Endothelial cell (in vitro differentiated cells): ENCODE results near the gene GSK3B. TPM values are rescaled to one million over a fixed set of nuclear protein-coding genes. Genes with fewer than 3 reads are reported as not detected.
A peak's percentile ranks its signal among the peaks of the same experiment; 100 is the strongest.

Experiments used
- DNase-seq: peaks from one replicate; pipeline ENCODE4 v3.0.0; 2021; ENCODE audit warnings: low spot score
- H3K27ac Mint-ChIP-seq: one replicate; pipeline ENCODE4 v1.8.0; 2021; ENCODE audit warnings: mixed read lengths, inconsistent platforms; ENCODE audit not compliant: unreplicated experiment
- H3K27me3 Mint-ChIP-seq: one replicate; pipeline ENCODE4 v1.8.0; 2021; ENCODE audit warnings: mild to moderate bottlenecking, moderate library complexity, mixed read lengths, inconsistent platforms; ENCODE audit not compliant: unreplicated experiment
- H3K36me3 Mint-ChIP-seq: one replicate; pipeline ENCODE4 v1.8.0; 2021; ENCODE audit warnings: mild to moderate bottlenecking, low read depth, mixed read lengths, inconsistent platforms; ENCODE audit not compliant: unreplicated experiment
- H3K4me1 Mint-ChIP-seq: one replicate; pipeline ENCODE4 v1.8.0; 2021; ENCODE audit warnings: mild to moderate bottlenecking, mixed read lengths, inconsistent platforms; ENCODE audit not compliant: unreplicated experiment
- H3K4me3 Mint-ChIP-seq: one replicate; pipeline ENCODE4 v1.8.0; 2021; ENCODE audit warnings: mild to moderate bottlenecking, mixed read lengths, inconsistent platforms; ENCODE audit not compliant: unreplicated experiment
- H3K9me3 Mint-ChIP-seq: one replicate; pipeline ENCODE4 v1.8.0; 2021; ENCODE audit warnings: mixed read lengths, inconsistent platforms; ENCODE audit not compliant: unreplicated experiment
- total RNA-seq: library from RNA; stranded (reverse); fragmentation: NEBNext Ultra II Directional; extraction: Animal tissue kit (Norgen Biotek cat#: 25700); gene quantifications from one replicate; pipeline ENCODE4 v1.2.1, GENCODE V29; 2021; ENCODE audit not compliant: unreplicated experiment
- TF ChIP-seq, protein P1 (sequence below): fragments of 200-600 bp; sonication (generic); IDR thresholded peaks from one replicate; pipeline ENCODE4 v1.5.0; 2021; ENCODE audit warnings: antibody characterized with exemption; ENCODE audit not compliant: unreplicated experiment

Gene GSK3B
- total RNA-seq, 1 donor from 2014 or later, result 78.6 TPM

- no peak overlapping the region for H3K27ac Mint-ChIP-seq
- DNase-seq, result no peak
- no peaks in the 10 kb centered on the region for H3K27me3 Mint-ChIP-seq
- H3K4me3 Mint-ChIP-seq, result peak overlapping the region; percentile 32
- TF ChIP-seq, protein P1, sequence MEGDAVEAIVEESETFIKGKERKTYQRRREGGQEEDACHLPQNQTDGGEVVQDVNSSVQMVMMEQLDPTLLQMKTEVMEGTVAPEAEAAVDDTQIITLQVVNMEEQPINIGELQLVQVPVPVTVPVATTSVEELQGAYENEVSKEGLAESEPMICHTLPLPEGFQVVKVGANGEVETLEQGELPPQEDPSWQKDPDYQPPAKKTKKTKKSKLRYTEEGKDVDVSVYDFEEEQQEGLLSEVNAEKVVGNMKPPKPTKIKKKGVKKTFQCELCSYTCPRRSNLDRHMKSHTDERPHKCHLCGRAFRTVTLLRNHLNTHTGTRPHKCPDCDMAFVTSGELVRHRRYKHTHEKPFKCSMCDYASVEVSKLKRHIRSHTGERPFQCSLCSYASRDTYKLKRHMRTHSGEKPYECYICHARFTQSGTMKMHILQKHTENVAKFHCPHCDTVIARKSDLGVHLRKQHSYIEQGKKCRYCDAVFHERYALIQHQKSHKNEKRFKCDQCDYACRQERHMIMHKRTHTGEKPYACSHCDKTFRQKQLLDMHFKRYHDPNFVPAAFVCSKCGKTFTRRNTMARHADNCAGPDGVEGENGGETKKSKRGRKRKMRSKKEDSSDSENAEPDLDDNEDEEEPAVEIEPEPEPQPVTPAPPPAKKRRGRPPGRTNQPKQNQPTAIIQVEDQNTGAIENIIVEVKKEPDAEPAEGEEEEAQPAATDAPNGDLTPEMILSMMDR, result no peak
- peaks cover 24% of the 10 kb centered on the region for H3K4me1 Mint-ChIP-seq
- H3K9me3 Mint-ChIP-seq, result no peaks in the 10 kb centered on the region
- H3K36me3 Mint-ChIP-seq, result no peaks in the 10 kb centered on the region
Measured at GRCh38 chr3:120088622-120089021, 5.6 kb downstream of the GSK3B start.

DNA sequence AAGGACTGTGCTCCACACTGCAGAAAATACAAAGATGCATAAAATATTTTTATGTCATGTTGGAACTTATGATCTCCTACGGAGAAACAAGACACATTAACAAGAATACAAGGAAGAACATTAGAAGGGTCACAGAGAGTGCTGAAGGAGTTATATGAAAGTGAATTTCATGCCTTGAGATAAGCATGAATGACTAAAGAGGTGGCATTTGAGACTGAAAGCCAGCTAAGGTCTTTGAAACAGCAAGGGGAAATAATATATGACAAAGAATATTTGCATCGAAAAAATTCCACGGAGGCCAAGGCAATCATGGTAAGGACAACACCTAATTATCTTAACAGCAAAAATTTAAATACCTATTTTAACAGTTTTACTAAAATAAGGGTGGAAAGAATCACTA is 12.5 kb downstream of the GSK3B start:
- H3K4me1 Mint-ChIP-seq, result peaks cover 26% of the 10 kb centered on the region
- H3K4me3 Mint-ChIP-seq, result no peak overlapping the region
- DNase-seq, result no peak
- no peak overlapping the region for H3K27ac Mint-ChIP-seq
- peaks cover 3% of the 10 kb centered on the region for H3K27me3 Mint-ChIP-seq
- H3K9me3 Mint-ChIP-seq, result no peaks in the 10 kb centered on the region
- TF ChIP-seq, protein P1, result no peak
- H3K36me3 Mint-ChIP-seq, result peaks cover 5% of the 10 kb centered on the region

- TF ChIP-seq, protein P1, result no peak
- H3K4me3 Mint-ChIP-seq, result no peak overlapping the region
- DNase-seq, result no peak
- peaks cover 27% of the 10 kb centered on the region for H3K4me1 Mint-ChIP-seq
- no peaks in the 10 kb centered on the region for H3K9me3 Mint-ChIP-seq
- peaks cover 3% of the 10 kb centered on the region for H3K27me3 Mint-ChIP-seq
- peaks cover 5% of the 10 kb centered on the region for H3K36me3 Mint-ChIP-seq
- H3K27ac Mint-ChIP-seq, result no peak overlapping the region
Measured at GRCh38 chr3:120080836-120081235, 13.4 kb downstream of the GSK3B start.

GRCh38 chr3:120077731-120078130 is 16.5 kb downstream of the GSK3B start:
- H3K27me3 Mint-ChIP-seq, result peaks cover 2% of the 10 kb centered on the region
- H3K36me3 Mint-ChIP-seq, result peaks cover 5% of the 10 kb centered on the region
- no peak for DNase-seq
- TF ChIP-seq, protein P1, result no peak
- H3K9me3 Mint-ChIP-seq, result no peaks in the 10 kb centered on the region
- H3K4me1 Mint-ChIP-seq, result peaks cover 18% of the 10 kb centered on the region
- H3K4me3 Mint-ChIP-seq, result no peak overlapping the region
- no peak overlapping the region for H3K27ac Mint-ChIP-seq

- Mint-ChIP-seq H3K27me3 (no peaks in the 10 kb centered on the region), H3K4me3 (no peak overlapping the region), H3K27ac (no peak overlapping the region), H3K9me3 (no peaks in the 10 kb centered on the region), H3K4me1 (peaks cover 20% of the 10 kb centered on the region), H3K36me3 (no peaks in the 10 kb centered on the region)
- no peak for DNase-seq
- TF ChIP-seq, protein P1, result no peak
Measured at GRCh38 chr3:120072867-120073525, 21.3 kb downstream of the GSK3B start.
